SKM-1 (cell line): ENCODE data around the gene TBX1.
"Not testable (repeated sequence)": the region's sequence is repeated elsewhere in the genome, so short reads cannot be mapped to it uniquely, and the experiment has no call there.

ENCODE experiments used
- DNase-seq: peaks from one replicate; lab custom pipeline; 2025; ENCODE audit not compliant: unreplicated experiment; lab: John Stamatoyannopoulos, UW

Gene TBX1

GRCh38 chr22:19723232-19723982 lies 37.2 kb upstream of the TBX1 start, which contains the start of gene GP1BB:
Gene GP1BB, plus strand, starts transcription at chr22:19723539. Its CDS starts 31 bp downstream, at chr22:19723570.
- DNase-seq, result no peak

GRCh38 chr22:19723983-19724827 lies 36.4 kb upstream of the TBX1 start:
- DNase-seq, result no peak

- DNase-seq, result no peak
Observed at GRCh38 chr22:19724927-19725661, 35.5 kb upstream of the TBX1 start.

- not testable (repeated sequence) for DNase-seq
Observed at GRCh38 chr22:19726064-19726788, 34.4 kb upstream of the TBX1 start.

- DNase-seq, result no peak
Observed at GRCh38 chr22:19727310-19728150, 33.0 kb upstream of the TBX1 start.

GRCh38 chr22:19728271-19728670 lies 32.3 kb upstream of the TBX1 start:
- DNase-seq, result no peak

GRCh38 chr22:19728836-19729235 lies 31.7 kb upstream of the TBX1 start:
- DNase-seq, result no peak

- DNase-seq, result no peak
Observed at GRCh38 chr22:19729507-19729906, 31.1 kb upstream of the TBX1 start.

- no peak for DNase-seq
Observed at GRCh38 chr22:19730198-19730597, 30.4 kb upstream of the TBX1 start.

GRCh38 chr22:19730655-19731360 lies 29.8 kb upstream of the TBX1 start:
- peak; percentile 38 for DNase-seq

GRCh38 chr22:19731361-19732135 lies 29.0 kb upstream of the TBX1 start:
- no peak for DNase-seq

GRCh38 chr22:19732403-19733113 lies 28.0 kb upstream of the TBX1 start:
- DNase-seq, result no peak

GRCh38 chr22:19733755-19734154 lies 26.8 kb upstream of the TBX1 start:
- DNase-seq, result no peak

GRCh38 chr22:19734163-19734562 lies 26.4 kb upstream of the TBX1 start:
- DNase-seq, result no peak

GRCh38 chr22:19734837-19735382 lies 25.7 kb upstream of the TBX1 start:
- DNase-seq, result no peak

GRCh38 chr22:19735665-19736510 lies 24.7 kb upstream of the TBX1 start:
- no peak for DNase-seq
